ENCODE measurements around the gene STRIT1. TPM values are rescaled to one million over a fixed set of nuclear protein-coding genes. Genes with fewer than 3 reads are reported as not detected.

Gene STRIT1
- total and polyA plus RNA-seq, 10 of the 15 experiments (the other 5 are each of a cell fraction or from before 2014, with no cell fraction given), result not detected

GRCh38 chr3:155325263-155325835 lies 31.9 kb upstream of the STRIT1 start (continued):
- TF ChIP-seq POU2F2 (IDR thresholded peaks at IDR 0.05; ENCODE audit: borderline replicate concordance, low read depth, low read length), result no peak

GRCh38 chr3:155323063-155323666 lies 29.7 kb upstream of the STRIT1 start:
- FAIRE-seq (peak; percentile 56), ATAC-seq (peak; percentile 94), DNase-seq (ENCODE audit: low read depth, low spot score) (peak; percentile 9)
- H3K9me3 ChIP-seq (replicated peaks; ENCODE audit: control insufficient read depth, insufficient read depth, low read length), result no peaks in the 10 kb centered on the region
- no peaks in the 10 kb centered on the region for H3K79me2 ChIP-seq (ENCODE audit: control insufficient read depth, insufficient read depth, low read length)
- SMC1A ChIA-PET (ENCODE audit: uncharacterized antibody, unreplicated experiment), result no interaction called here
- POLR2A ChIA-PET, result no interaction called here
- no peak overlapping the region for H3K4me3 ChIP-seq
- H3K4me1 ChIP-seq (ENCODE audit: control insufficient read depth, insufficient read depth, low read length), result no peaks in the 10 kb centered on the region
- intact Hi-C loops (cut with micrococcal nuclease; ENCODE audit: unreplicated experiment) (loop anchor here (1.0 to 10.0 kb wide), 5 partner anchors 366 to 986 kb away; no protein-coding TSS in a partner anchor), in situ Hi-C loops (cut with MboI) (loop anchor here (10.0 kb wide), 1 partner anchor 998 kb away; the partner anchor contains the start of gene DHX36)
- no peak overlapping the region for H3K27ac ChIP-seq (ENCODE audit: control insufficient read depth, insufficient read depth)
- RAD21 ChIA-PET (ENCODE audit: unreplicated experiment), result no interaction called here
- no peak overlapping the region for H3K9ac ChIP-seq (ENCODE audit: control insufficient read depth, insufficient read depth, low read length)
- no peak overlapping the region for H3K4me2 ChIP-seq (ENCODE audit: control insufficient read depth, insufficient read depth)
- no TSS peak for BruUV-seq (replicated peaks)
- WGBS (ENCODE audit: insufficient coverage, insufficient replicate concordance, low lambda C conversion rate, missing lambda C conversion rate), result 27% methylated on average over 3 of the region's 3 CpGs
- no peaks in the 10 kb centered on the region for H3K27me3 ChIP-seq (replicated peaks in 1 of 2; ENCODE audit: control insufficient read depth in 2 of 2, insufficient read depth in 2 of 2, low read length in 1 of 2)
- no peak overlapping the region for H2AFZ ChIP-seq (ENCODE audit: control insufficient read depth, low read depth, low read length)
- no peaks in the 10 kb centered on the region for H4K20me1 ChIP-seq (ENCODE audit: control insufficient read depth, insufficient read depth)
- CTCF ChIA-PET, result interaction anchor here (0.7 to 2.3 kb wide), 5 partner anchors 12 to 565 kb away, joined by 3 to 8 read pairs (median 4); no protein-coding TSS in a partner anchor
- no peaks in the 10 kb centered on the region for H3K36me3 ChIP-seq (ENCODE audit: control insufficient read depth in 2 of 2, insufficient read depth in 2 of 2, low read length in 1 of 2)
- TF ChIP-seq SMC3 (IDR thresholded peaks at IDR 0.05; ENCODE audit: borderline replicate concordance, low read length), result peak; percentile 60
- TF ChIP-seq NFXL1 (IDR thresholded peaks at IDR 0.05; ENCODE audit: borderline replicate concordance), result no peak
- TF ChIP-seq RAD21 (IDR thresholded peaks at IDR 0.05; ENCODE audit: insufficient read depth, low read depth, low read length), result peak; percentile 87
- peak; percentile 61 to 70 (median 69); a peak in 5 of 6 replicates for TF ChIP-seq CTCF (IDR thresholded peaks at IDR 0.05 in 2 of 3, conservative IDR thresholded peaks at IDR 0.05 in 1 of 3; ENCODE audit: control insufficient read depth in 2 of 3, extremely low read depth in 1 of 3, insufficient read depth in 1 of 3, low read depth in 3 of 3, low read length in 3 of 3)
